BE2C (cell line): ENCODE measurements around the gene RASA3.
"Not testable (repeated sequence)": the region's sequence is repeated elsewhere in the genome, so short reads cannot be mapped to it uniquely, and the experiment has no call there.

Experiments used
- DNase-seq: peaks from one replicate; pipeline ENCODE4 v3.0.0-alpha.2; 2020
- H3K27me3 ChIP-seq: fragments of 250-450 bp; sonication (Bioruptor Pico); 2 replicates; pipeline ENCODE4 v1.5.1; 2020; ENCODE audit warnings: mild to moderate bottlenecking
- H3K36me3 ChIP-seq: fragments of 250-450 bp; sonication (Bioruptor Pico); 2 replicates; pipeline ENCODE4 v1.5.1; 2020; ENCODE audit warnings: mild to moderate bottlenecking
- H3K4me1 ChIP-seq: fragments of 250-450 bp; sonication (Bioruptor Pico); 2 replicates; pipeline ENCODE4 v1.5.1; 2020
- H3K4me3 ChIP-seq: 2 replicates; pipeline ENCODE4 v1.5.1; 2011; ENCODE audit warnings: low read depth, low read length
- H3K9me3 ChIP-seq: fragments of 250-450 bp; sonication (Bioruptor Pico); 2 replicates; pipeline ENCODE4 v1.5.1; 2020
- TF ChIP-seq, protein P1 (sequence below): IDR thresholded peaks from 2 replicates; pipeline ENCODE4 v1.5.1; 2012; ENCODE audit warnings: mild to moderate bottlenecking, low read depth, low read length

Gene RASA3

GRCh38 chr13:114100446-114101357, 31.7 kb downstream of the RASA3 start:
- Histone ChIP-seq H3K9me3 (no peaks in the 10 kb centered on the region), H3K27me3 (no peaks in the 10 kb centered on the region), H3K4me3 (no peak overlapping the region), H3K36me3 (peaks cover 2% of the 10 kb centered on the region; the same call in 1 of the 2 replicates), H3K4me1 (peaks cover 24% of the 10 kb centered on the region)
- TF ChIP-seq, protein P1, sequence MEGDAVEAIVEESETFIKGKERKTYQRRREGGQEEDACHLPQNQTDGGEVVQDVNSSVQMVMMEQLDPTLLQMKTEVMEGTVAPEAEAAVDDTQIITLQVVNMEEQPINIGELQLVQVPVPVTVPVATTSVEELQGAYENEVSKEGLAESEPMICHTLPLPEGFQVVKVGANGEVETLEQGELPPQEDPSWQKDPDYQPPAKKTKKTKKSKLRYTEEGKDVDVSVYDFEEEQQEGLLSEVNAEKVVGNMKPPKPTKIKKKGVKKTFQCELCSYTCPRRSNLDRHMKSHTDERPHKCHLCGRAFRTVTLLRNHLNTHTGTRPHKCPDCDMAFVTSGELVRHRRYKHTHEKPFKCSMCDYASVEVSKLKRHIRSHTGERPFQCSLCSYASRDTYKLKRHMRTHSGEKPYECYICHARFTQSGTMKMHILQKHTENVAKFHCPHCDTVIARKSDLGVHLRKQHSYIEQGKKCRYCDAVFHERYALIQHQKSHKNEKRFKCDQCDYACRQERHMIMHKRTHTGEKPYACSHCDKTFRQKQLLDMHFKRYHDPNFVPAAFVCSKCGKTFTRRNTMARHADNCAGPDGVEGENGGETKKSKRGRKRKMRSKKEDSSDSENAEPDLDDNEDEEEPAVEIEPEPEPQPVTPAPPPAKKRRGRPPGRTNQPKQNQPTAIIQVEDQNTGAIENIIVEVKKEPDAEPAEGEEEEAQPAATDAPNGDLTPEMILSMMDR = no peak
- no peak for DNase-seq

DNA sequence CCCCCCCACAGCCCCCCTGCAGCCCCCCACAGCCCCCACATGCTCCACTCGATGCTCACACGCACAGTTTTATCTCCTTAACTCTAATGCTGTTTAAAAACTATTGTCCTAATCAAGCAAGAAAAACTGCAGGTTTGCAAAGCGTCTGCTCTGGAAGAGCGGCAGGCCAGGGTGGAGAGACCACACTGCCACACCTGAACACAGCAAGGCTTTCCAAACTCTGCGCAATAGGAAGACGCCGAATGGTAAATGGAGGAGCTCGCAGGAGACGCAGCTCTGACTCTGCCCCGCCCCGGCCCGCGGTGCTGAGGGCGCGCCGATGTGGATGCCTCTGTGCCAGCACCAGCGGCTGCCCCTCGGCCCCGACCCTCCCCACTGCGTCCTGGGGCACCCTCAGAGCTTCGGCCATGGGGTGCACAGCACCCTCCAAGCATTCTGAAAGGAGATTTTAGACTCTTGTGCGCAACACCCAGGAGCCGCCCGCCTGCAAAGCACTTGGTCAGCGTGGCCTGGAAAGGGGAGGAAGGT, 32.4 kb downstream of the RASA3 start:
- peaks cover 2% of the 10 kb centered on the region; the same call in 1 of the 2 replicates for H3K36me3 ChIP-seq
- H3K9me3 ChIP-seq = no peaks in the 10 kb centered on the region
- H3K27me3 ChIP-seq = no peaks in the 10 kb centered on the region
- peaks cover 24% of the 10 kb centered on the region for H3K4me1 ChIP-seq
- peak; percentile 67 for DNase-seq
- TF ChIP-seq, protein P1 = no peak
- no peak overlapping the region for H3K4me3 ChIP-seq

DNA sequence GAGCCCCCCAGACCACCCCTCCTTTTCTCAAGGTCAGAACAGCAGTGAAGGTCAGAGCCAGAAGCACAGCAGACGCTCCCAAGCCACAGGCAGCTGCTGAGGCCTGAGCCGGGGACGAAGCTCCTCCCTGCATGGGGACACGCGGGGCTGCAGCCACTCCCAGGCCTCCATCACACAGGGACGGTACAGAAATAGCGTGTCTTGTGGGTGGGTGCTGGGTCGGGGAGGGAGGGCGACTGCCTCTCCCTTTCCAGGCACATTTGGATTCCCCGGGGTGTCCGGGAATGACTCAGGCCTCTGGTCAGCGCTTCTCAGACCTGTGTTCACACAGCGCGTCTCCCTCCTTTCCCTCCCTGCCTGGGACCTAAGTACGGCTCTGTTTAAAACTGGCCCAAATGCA, 33.2 kb downstream of the RASA3 start:
- Histone ChIP-seq H3K4me1 (peaks cover 24% of the 10 kb centered on the region), H3K27me3 (no peaks in the 10 kb centered on the region), H3K9me3 (no peaks in the 10 kb centered on the region), H3K4me3 (no peak overlapping the region), H3K36me3 (peaks cover 2% of the 10 kb centered on the region; the same call in 1 of the 2 replicates)
- TF ChIP-seq, protein P1 = no peak
- DNase-seq = peak; percentile 89

GRCh38 chr13:114098689-114099056, 33.8 kb downstream of the RASA3 start:
- not testable (repeated sequence) for H3K27me3 ChIP-seq, H3K4me3 ChIP-seq, H3K36me3 ChIP-seq, DNase-seq, H3K9me3 ChIP-seq
- peaks cover 24% of the 10 kb centered on the region for H3K4me1 ChIP-seq

GRCh38 chr13:114097893-114098688, 34.3 kb downstream of the RASA3 start:
- no peaks in the 10 kb centered on the region; the same call in none of the 2 replicates for H3K9me3 ChIP-seq
- peaks cover 2% of the 10 kb centered on the region; the same call in 1 of the 2 replicates for H3K36me3 ChIP-seq
- no peak for DNase-seq
- H3K27me3 ChIP-seq = no peaks in the 10 kb centered on the region
- no peak overlapping the region for H3K4me3 ChIP-seq
- H3K4me1 ChIP-seq = peaks cover 24% of the 10 kb centered on the region
- TF ChIP-seq, protein P1 = no peak

GRCh38 chr13:114097212-114097892, 35.1 kb downstream of the RASA3 start:
- TF ChIP-seq, protein P1 = no peak
- no peak overlapping the region for H3K4me3 ChIP-seq
- H3K27me3 ChIP-seq = no peaks in the 10 kb centered on the region
- peaks cover 2% of the 10 kb centered on the region; the same call in 1 of the 2 replicates for H3K36me3 ChIP-seq
- H3K9me3 ChIP-seq = no peaks in the 10 kb centered on the region; the same call in none of the 2 replicates
- peaks cover 24% of the 10 kb centered on the region for H3K4me1 ChIP-seq
- peak; percentile 57 for DNase-seq
